H9 (cell line): ENCODE data around the gene IFT27. TPM values are rescaled to one million over a fixed set of nuclear protein-coding genes. Genes with fewer than 3 reads are reported as not detected.

Experiments
- DNase-seq: peaks from one replicate; pipeline ENCODE4 v3.0.0-alpha.2; 2017
- H2AFZ ChIP-seq: one replicate; pipeline ENCODE4 v1.6.1; 2013; ENCODE audit warnings: mild to moderate bottlenecking, low read length, control low read depth, moderate library complexity
- H2AK5ac ChIP-seq: 2 replicates; pipeline ENCODE4 v1.6.1; 2013; ENCODE audit warnings: low read length, control low read depth, mixed read lengths; ENCODE audit not compliant: insufficient read length
- H2BK120ac ChIP-seq: one replicate; pipeline ENCODE4 v1.6.1; 2013; ENCODE audit warnings: low read depth, mild to moderate bottlenecking, low read length, control low read depth, inconsistent platforms; ENCODE audit not compliant: poor library complexity, severe bottlenecking
- H2BK12ac ChIP-seq: 2 replicates; pipeline ENCODE4 v1.6.1; 2013; ENCODE audit warnings: low read length, control low read depth, mixed read lengths, low read depth; ENCODE audit not compliant: insufficient read length
- H2BK15ac ChIP-seq: 2 replicates; pipeline ENCODE4 v1.6.1; 2013; ENCODE audit warnings: low read depth, low read length, control low read depth
- H2BK20ac ChIP-seq: one replicate; pipeline ENCODE4 v1.6.1; 2013; ENCODE audit warnings: low read depth, mild to moderate bottlenecking, low read length, control low read depth, inconsistent platforms; ENCODE audit not compliant: poor library complexity, severe bottlenecking
- H2BK5ac ChIP-seq: 2 replicates; pipeline ENCODE4 v1.6.1; 2013; ENCODE audit warnings: low read length, control low read depth, mixed read lengths; ENCODE audit not compliant: insufficient read length
- H3K14ac ChIP-seq: 2 replicates; pipeline ENCODE4 v1.6.1; 2013; ENCODE audit warnings: low read length, control low read depth; ENCODE audit not compliant: insufficient read depth
- H3K18ac ChIP-seq: 2 replicates; pipeline ENCODE4 v1.6.1; 2013; ENCODE audit warnings: low read depth, mild to moderate bottlenecking, mixed read lengths, low read length, control low read depth; ENCODE audit not compliant: insufficient read length
- H3K23ac ChIP-seq: 2 replicates; pipeline ENCODE4 v1.6.1; 2013; ENCODE audit warnings: low read length, control low read depth, mixed read lengths, low read depth; ENCODE audit not compliant: insufficient read length
- H3K23me2 ChIP-seq: 2 replicates; pipeline ENCODE4 v1.6.1; 2013; ENCODE audit warnings: low read depth, mild to moderate bottlenecking, mixed read lengths, low read length, control low read depth; ENCODE audit not compliant: insufficient read length, poor library complexity, severe bottlenecking
- H3K27ac ChIP-seq: 2 replicates; pipeline ENCODE4 v1.5.1; 2013; ENCODE audit warnings: low read length, control low read depth, mixed read lengths, low read depth; ENCODE audit not compliant: insufficient read length
- H3K27me3 ChIP-seq: 2 replicates; pipeline ENCODE4 v1.6.1; 2013; ENCODE audit warnings: low read length, control low read depth, inconsistent platforms; ENCODE audit not compliant: insufficient read depth
- H3K4ac ChIP-seq: 2 replicates; pipeline ENCODE4 v1.6.1; 2013; ENCODE audit warnings: low read depth, mild to moderate bottlenecking, control low read depth, inconsistent platforms, low read length, moderate library complexity
- H3K4me1 ChIP-seq: 2 replicates; pipeline ENCODE4 v1.6.1; 2013; ENCODE audit warnings: low read length, control low read depth, inconsistent platforms; ENCODE audit not compliant: insufficient read depth
- H3K4me2 ChIP-seq: 2 replicates; pipeline ENCODE4 v1.6.1; 2013; ENCODE audit warnings: low read length, control low read depth, mixed read lengths; ENCODE audit not compliant: insufficient read length, insufficient read depth
- H3K56ac ChIP-seq: 2 replicates; pipeline ENCODE4 v1.6.1; 2013; ENCODE audit warnings: low read depth, mild to moderate bottlenecking, mixed read lengths, low read length, control low read depth; ENCODE audit not compliant: insufficient read length
- H3K79me1 ChIP-seq: 2 replicates; pipeline ENCODE4 v1.6.1; 2013; ENCODE audit warnings: low read depth, mild to moderate bottlenecking, moderate library complexity, low read length, control low read depth, inconsistent platforms; ENCODE audit not compliant: insufficient read depth, poor library complexity, severe bottlenecking
- H3K79me2 ChIP-seq: 2 replicates; pipeline ENCODE4 v1.6.1; 2013; ENCODE audit warnings: low read length, control low read depth, inconsistent platforms; ENCODE audit not compliant: insufficient read depth
- H3K9ac ChIP-seq: 2 replicates; pipeline ENCODE4 v1.6.1; 2013; ENCODE audit warnings: low read length, control low read depth, mixed read lengths; ENCODE audit not compliant: insufficient read length; ENCODE audit errors: extremely low read depth
- H3K9me3 ChIP-seq: one replicate; pipeline ENCODE4 v1.6.1; 2013; ENCODE audit warnings: low read depth, low read length, inconsistent platforms; ENCODE audit not compliant: control insufficient read depth
- H3T11ph ChIP-seq: one replicate; pipeline ENCODE4 v1.6.1; 2013; ENCODE audit warnings: mild to moderate bottlenecking, low read length, control low read depth, inconsistent platforms
- H4K20me1 ChIP-seq: one replicate; pipeline ENCODE4 v1.6.1; 2013; ENCODE audit not compliant: control insufficient read depth, insufficient read length, insufficient read depth
- H4K5ac ChIP-seq: 2 replicates; pipeline ENCODE4 v1.6.1; 2013; ENCODE audit warnings: low read depth, mild to moderate bottlenecking, mixed read lengths, low read length, control low read depth; ENCODE audit not compliant: insufficient read length
- H4K8ac ChIP-seq: replicated peaks from 2 replicates; pipeline ENCODE4 v1.6.1; 2013; ENCODE audit warnings: low read length, control low read depth, mixed read lengths, low read depth; ENCODE audit not compliant: insufficient read length
- H4K91ac ChIP-seq: 2 replicates; pipeline ENCODE4 v1.6.1; 2013; ENCODE audit warnings: low read depth, mild to moderate bottlenecking, moderate library complexity, mixed read lengths, low read length, control low read depth; ENCODE audit not compliant: insufficient read length
- H3K27ac Mint-ChIP-seq, 3 experiments: 2 replicates in 2 of 3; 3 replicates in 1 of 3; pipeline ENCODE4 v1.8.0; 2020 to 2021; ENCODE audit warnings: mixed read lengths in 3 of 3, mild to moderate bottlenecking in 1 of 3, moderate library complexity in 1 of 3
- H3K27me3 Mint-ChIP-seq: 2 replicates; pipeline ENCODE4 v1.8.0; 2021; ENCODE audit warnings: low read depth, mild to moderate bottlenecking, moderate library complexity, mixed read lengths
- H3K36me3 Mint-ChIP-seq, 3 experiments: 2 replicates in 2 of 3; 3 replicates in 1 of 3; pipeline ENCODE4 v1.8.0; 2020 to 2021; ENCODE audit warnings: low read depth in 3 of 3, mixed read lengths in 3 of 3; ENCODE audit not compliant: insufficient read depth in 1 of 3
- H3K4me1 Mint-ChIP-seq, 2 experiments: 2 replicates each; pipeline ENCODE4 v1.8.0; 2020; ENCODE audit warnings: mixed read lengths in 2 of 2
- H3K4me3 Mint-ChIP-seq, 2 experiments: 2 replicates in 1 of 2; 3 replicates in 1 of 2; pipeline ENCODE4 v1.8.0; 2020 to 2021; ENCODE audit warnings: mild to moderate bottlenecking in 2 of 2, mixed read lengths in 2 of 2, moderate library complexity in 1 of 2
- H3K9me3 Mint-ChIP-seq, 2 experiments: 2 replicates in 1 of 2; 3 replicates in 1 of 2; pipeline ENCODE4 v1.8.0; 2020; ENCODE audit warnings: mild to moderate bottlenecking in 2 of 2, mixed read lengths in 2 of 2, moderate library complexity in 1 of 2
- WGBS: extraction: QIAGEN DNeasy Blood & Tissue Kit; methylation state at CpG from one replicate; pipeline ENCODE4 v1.1.7; 2013; ENCODE audit warnings: missing lambda C conversion rate, low lambda C conversion rate, mixed read lengths; ENCODE audit not compliant: insufficient read length; ENCODE audit errors: extremely low coverage; 5-methylcytosine and 5-hydroxymethylcytosine counted together
- total RNA-seq: library from RNA; stranded (reverse); gene quantifications from 2 replicates; pipeline ENCODE4 v1.2.1, GENCODE V29; 2021
- TF ChIP-seq, protein P1 (sequence below): fragments of 200-600 bp; sonication (generic); conservative IDR thresholded peaks from 3 replicates; pipeline ENCODE4 v1.8.0; 2021; ENCODE audit warnings: antibody characterized with exemption, mild to moderate bottlenecking

Gene IFT27
- total RNA-seq, 1 experiment from 2014 or later: 43.4 TPM

DNA sequence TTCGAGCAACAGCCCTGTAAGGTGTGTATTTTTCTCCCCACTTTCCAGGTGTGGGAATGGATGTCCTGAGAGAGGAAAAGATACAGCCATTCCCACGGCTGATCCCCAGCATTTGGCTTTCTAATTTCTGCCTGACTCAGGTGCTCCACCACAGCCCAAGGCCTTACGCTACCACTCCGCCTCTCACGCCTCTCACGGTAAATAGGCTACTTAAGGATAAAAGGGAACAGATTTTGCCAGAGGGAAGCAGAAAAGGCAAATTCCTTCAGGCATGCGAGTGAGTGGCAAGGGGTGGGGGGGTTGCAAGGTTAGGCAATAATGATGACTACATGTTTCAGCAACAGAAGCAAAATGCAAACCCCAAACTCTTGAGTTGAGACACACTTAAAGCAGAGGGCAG, 31.7 kb upstream of the IFT27 start:
- H3K14ac ChIP-seq: no peak overlapping the region
- WGBS: no CpG with 5 or more reads among the region's 7 CpGs
- H3K4me1 ChIP-seq: no peaks in the 10 kb centered on the region
- H2AFZ ChIP-seq: no peak overlapping the region
- no peaks in the 10 kb centered on the region for H3K9me3 ChIP-seq
- no peak overlapping the region for H3K18ac ChIP-seq
- Mint-ChIP-seq H3K4me3 (no peak overlapping the region), H3K36me3 (no peaks in the 10 kb centered on the region), H3K4me1 (peaks cover 16 to 24% of the 10 kb centered on the region in 2 experiments), H3K9me3 (no peaks in the 10 kb centered on the region), H3K27me3 (peaks cover 28% of the 10 kb centered on the region), H3K27ac (peak overlapping the region in 2 of 3 experiments; percentile 32 to 73; a peak in 3 of 7 replicates)
- no peak overlapping the region for H3K27ac ChIP-seq
- H3K79me2 ChIP-seq: no peaks in the 10 kb centered on the region
- H4K20me1 ChIP-seq: no peaks in the 10 kb centered on the region
- no peak overlapping the region for H3T11ph ChIP-seq
- no peak overlapping the region for H2BK15ac ChIP-seq
- no peak for DNase-seq
- H3K27me3 ChIP-seq: no peaks in the 10 kb centered on the region
- H2AK5ac ChIP-seq: no peak overlapping the region
- H3K56ac ChIP-seq: no peak overlapping the region
- TF ChIP-seq, protein P1, sequence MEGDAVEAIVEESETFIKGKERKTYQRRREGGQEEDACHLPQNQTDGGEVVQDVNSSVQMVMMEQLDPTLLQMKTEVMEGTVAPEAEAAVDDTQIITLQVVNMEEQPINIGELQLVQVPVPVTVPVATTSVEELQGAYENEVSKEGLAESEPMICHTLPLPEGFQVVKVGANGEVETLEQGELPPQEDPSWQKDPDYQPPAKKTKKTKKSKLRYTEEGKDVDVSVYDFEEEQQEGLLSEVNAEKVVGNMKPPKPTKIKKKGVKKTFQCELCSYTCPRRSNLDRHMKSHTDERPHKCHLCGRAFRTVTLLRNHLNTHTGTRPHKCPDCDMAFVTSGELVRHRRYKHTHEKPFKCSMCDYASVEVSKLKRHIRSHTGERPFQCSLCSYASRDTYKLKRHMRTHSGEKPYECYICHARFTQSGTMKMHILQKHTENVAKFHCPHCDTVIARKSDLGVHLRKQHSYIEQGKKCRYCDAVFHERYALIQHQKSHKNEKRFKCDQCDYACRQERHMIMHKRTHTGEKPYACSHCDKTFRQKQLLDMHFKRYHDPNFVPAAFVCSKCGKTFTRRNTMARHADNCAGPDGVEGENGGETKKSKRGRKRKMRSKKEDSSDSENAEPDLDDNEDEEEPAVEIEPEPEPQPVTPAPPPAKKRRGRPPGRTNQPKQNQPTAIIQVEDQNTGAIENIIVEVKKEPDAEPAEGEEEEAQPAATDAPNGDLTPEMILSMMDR: no peak
- no peak overlapping the region for H4K5ac ChIP-seq
- H3K23ac ChIP-seq: no peak overlapping the region
- no peak overlapping the region for H2BK12ac ChIP-seq
- no peak overlapping the region for H4K91ac ChIP-seq
- no peaks in the 10 kb centered on the region for H3K23me2 ChIP-seq
- H3K4me2 ChIP-seq: no peak overlapping the region
- no peaks in the 10 kb centered on the region for H3K79me1 ChIP-seq
- no peak overlapping the region for H2BK120ac ChIP-seq
- no peak overlapping the region for H3K4ac ChIP-seq
- H2BK20ac ChIP-seq: no peak overlapping the region
- H3K9ac ChIP-seq: no peak overlapping the region
- H2BK5ac ChIP-seq: no peak overlapping the region
- H4K8ac ChIP-seq: no peak overlapping the region
